HFFc6 (cell line): ENCODE data around the gene MPEG1. TPM values are rescaled to one million over a fixed set of nuclear protein-coding genes. Genes with fewer than 3 reads are reported as not detected.

Experiments used
- DNase-seq: peaks from one replicate; pipeline ENCODE4 v3.0.0-alpha.2; 2018
- H3K27ac Mint-ChIP-seq: 2 replicates; pipeline ENCODE4 v1.8.0; 2020; ENCODE audit warnings: mild to moderate bottlenecking, mixed read lengths
- H3K27me3 Mint-ChIP-seq: 2 replicates; pipeline ENCODE4 v1.8.0; 2021; ENCODE audit warnings: mild to moderate bottlenecking, moderate library complexity, mixed read lengths; ENCODE audit not compliant: insufficient read depth
- H3K36me3 Mint-ChIP-seq: 2 replicates; pipeline ENCODE4 v1.8.0; 2021; ENCODE audit warnings: low read depth, mixed read lengths
- H3K4me1 Mint-ChIP-seq: 2 replicates; pipeline ENCODE4 v1.8.0; 2020; ENCODE audit warnings: low read depth, mixed read lengths
- H3K4me3 Mint-ChIP-seq: 2 replicates; pipeline ENCODE4 v1.8.0; 2020; ENCODE audit warnings: mild to moderate bottlenecking, moderate library complexity, mixed read lengths
- H3K9me3 Mint-ChIP-seq: 2 replicates; pipeline ENCODE4 v1.8.0; 2020; ENCODE audit warnings: mild to moderate bottlenecking, mixed read lengths
- CTCF ChIP-seq: fragments of 200-600 bp; sonication (generic); IDR thresholded peaks from 2 replicates; pipeline ENCODE4 v1.5.0; 2021; ENCODE audit warnings: antibody characterized with exemption, mild to moderate bottlenecking
- total RNA-seq, 6 experiments: library from RNA; stranded (reverse); fragmentation: NEBNext Ultra II Directional; extraction: Animal tissue kit (Norgen Biotek cat#: 25700); gene quantifications; 2 replicates in 1 of 6; 3 replicates in 5 of 6; pipeline ENCODE4 v1.2.3, GENCODE V29; 2021

Gene MPEG1
- total RNA-seq, 6 experiments from 2014 or later, result not detected

GRCh38 chr11:59175091-59175501 lies 37.6 kb downstream of the MPEG1 start:
- Mint-ChIP-seq H3K4me1 (peaks cover 42% of the 10 kb centered on the region), H3K36me3 (peaks cover 8% of the 10 kb centered on the region; the same call in 1 of the 2 replicates), H3K4me3 (no peak overlapping the region; the same call in none of the 2 replicates), H3K27ac (peak overlapping the region; percentile 68), H3K27me3 (peaks cover 6% of the 10 kb centered on the region), H3K9me3 (no peaks in the 10 kb centered on the region)
- no peak for TF ChIP-seq CTCF
- no peak for DNase-seq

GRCh38 chr11:59174664-59175033 lies 38.1 kb downstream of the MPEG1 start:
- Mint-ChIP-seq H3K4me1 (peaks cover 42% of the 10 kb centered on the region), H3K27me3 (peaks cover 6% of the 10 kb centered on the region), H3K36me3 (peaks cover 8% of the 10 kb centered on the region; the same call in 1 of the 2 replicates), H3K9me3 (no peaks in the 10 kb centered on the region), H3K4me3 (peak overlapping the region; percentile 21), H3K27ac (peak overlapping the region; percentile 68)
- DNase-seq, result peak; percentile 80
- TF ChIP-seq CTCF, result no peak

GRCh38 chr11:59173964-59174663 lies 38.6 kb downstream of the MPEG1 start:
- H3K4me3 Mint-ChIP-seq, result peak overlapping the region; percentile 91
- DNase-seq, result no peak
- no peak for TF ChIP-seq CTCF
- no peaks in the 10 kb centered on the region for H3K9me3 Mint-ChIP-seq
- peak overlapping the region; percentile 68 for H3K27ac Mint-ChIP-seq
- peaks cover 4% of the 10 kb centered on the region for H3K27me3 Mint-ChIP-seq
- peaks cover 8% of the 10 kb centered on the region; the same call in 1 of the 2 replicates for H3K36me3 Mint-ChIP-seq
- H3K4me1 Mint-ChIP-seq, result peaks cover 42% of the 10 kb centered on the region

DNA sequence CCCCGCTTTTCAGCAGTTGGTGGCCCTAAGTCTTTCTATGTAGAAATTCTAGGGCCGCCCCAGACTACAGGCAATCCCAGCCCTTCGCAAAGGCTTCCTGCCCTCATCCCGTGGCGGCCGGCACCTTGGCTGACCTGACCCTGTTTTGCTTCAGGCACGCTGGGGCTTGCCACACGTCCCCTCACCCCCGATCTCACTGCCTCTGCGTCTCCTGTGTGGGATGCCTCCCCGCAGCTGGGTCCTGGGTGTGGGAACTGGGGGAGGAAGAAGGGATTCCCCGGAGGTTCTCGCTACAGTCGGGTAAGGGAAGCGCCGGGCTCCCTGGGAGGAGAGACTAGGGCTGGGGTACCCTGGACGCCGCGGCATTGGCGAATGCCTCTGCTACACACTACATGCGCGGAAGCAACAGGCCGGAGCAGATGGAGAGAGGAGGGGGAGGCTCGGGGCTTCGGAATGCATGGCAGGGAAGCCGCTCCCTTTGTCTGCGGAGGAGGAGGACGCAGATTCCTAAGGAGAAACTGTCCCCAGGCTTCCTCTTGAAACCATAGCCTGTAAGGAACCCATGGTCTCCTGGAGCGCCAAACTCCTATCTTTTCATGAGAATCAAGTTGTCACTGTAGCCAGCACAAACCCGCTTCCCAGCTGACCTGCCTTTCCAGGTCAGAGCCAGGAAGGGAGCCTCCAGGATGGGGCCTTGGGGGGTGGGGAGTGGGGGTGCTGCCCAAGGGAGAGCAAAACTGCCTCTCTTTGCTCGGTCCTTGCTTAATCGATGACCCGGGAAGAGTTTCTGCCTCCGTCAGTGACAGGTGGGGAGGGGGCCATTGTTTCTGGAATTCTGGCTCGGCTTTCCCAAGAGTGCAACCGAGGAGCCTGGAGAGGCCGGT lies 39.4 kb downstream of the MPEG1 start:
- Mint-ChIP-seq H3K27ac (peak overlapping the region; percentile 40), H3K4me3 (peak overlapping the region; percentile 91), H3K4me1 (peaks cover 37% of the 10 kb centered on the region), H3K36me3 (peaks cover 8% of the 10 kb centered on the region; the same call in 1 of the 2 replicates), H3K27me3 (peaks cover 4% of the 10 kb centered on the region), H3K9me3 (no peaks in the 10 kb centered on the region)
- no peak for TF ChIP-seq CTCF
- DNase-seq, result no peak

GRCh38 chr11:59172345-59173079 lies 40.2 kb downstream of the MPEG1 start:
- H3K9me3 Mint-ChIP-seq, result no peaks in the 10 kb centered on the region
- H3K27ac Mint-ChIP-seq, result peak overlapping the region; percentile 40; the same call in 1 of the 2 replicates
- peak overlapping the region; percentile 91 for H3K4me3 Mint-ChIP-seq
- TF ChIP-seq CTCF, result no peak
- peaks cover 4% of the 10 kb centered on the region for H3K27me3 Mint-ChIP-seq
- peaks cover 6% of the 10 kb centered on the region; the same call in 1 of the 2 replicates for H3K36me3 Mint-ChIP-seq
- peaks cover 33% of the 10 kb centered on the region for H3K4me1 Mint-ChIP-seq
- no peak for DNase-seq
